ENCODE results near the gene SIT1. TPM values are rescaled to one million over a fixed set of nuclear protein-coding genes. Genes with fewer than 3 reads are reported as not detected.

The SIT1 gene
- total RNA-seq, 2 donors from 2014 or later: 0.18 to 0.68 TPM

- no peaks in the 10 kb centered on the region for H3K9me3 ChIP-seq
- no peaks in the 10 kb centered on the region for H3K4me1 ChIP-seq (replicated peaks)
- no peaks in the 10 kb centered on the region for H3K36me3 ChIP-seq
- no peak overlapping the region for H3K4me3 ChIP-seq
- H3K27me3 ChIP-seq (replicated peaks; ENCODE audit: insufficient read depth): no peaks in the 10 kb centered on the region
- no peak for TF ChIP-seq POLR2AphosphoS5 (IDR thresholded peaks at IDR 0.05)
- TF ChIP-seq, protein P1, sequence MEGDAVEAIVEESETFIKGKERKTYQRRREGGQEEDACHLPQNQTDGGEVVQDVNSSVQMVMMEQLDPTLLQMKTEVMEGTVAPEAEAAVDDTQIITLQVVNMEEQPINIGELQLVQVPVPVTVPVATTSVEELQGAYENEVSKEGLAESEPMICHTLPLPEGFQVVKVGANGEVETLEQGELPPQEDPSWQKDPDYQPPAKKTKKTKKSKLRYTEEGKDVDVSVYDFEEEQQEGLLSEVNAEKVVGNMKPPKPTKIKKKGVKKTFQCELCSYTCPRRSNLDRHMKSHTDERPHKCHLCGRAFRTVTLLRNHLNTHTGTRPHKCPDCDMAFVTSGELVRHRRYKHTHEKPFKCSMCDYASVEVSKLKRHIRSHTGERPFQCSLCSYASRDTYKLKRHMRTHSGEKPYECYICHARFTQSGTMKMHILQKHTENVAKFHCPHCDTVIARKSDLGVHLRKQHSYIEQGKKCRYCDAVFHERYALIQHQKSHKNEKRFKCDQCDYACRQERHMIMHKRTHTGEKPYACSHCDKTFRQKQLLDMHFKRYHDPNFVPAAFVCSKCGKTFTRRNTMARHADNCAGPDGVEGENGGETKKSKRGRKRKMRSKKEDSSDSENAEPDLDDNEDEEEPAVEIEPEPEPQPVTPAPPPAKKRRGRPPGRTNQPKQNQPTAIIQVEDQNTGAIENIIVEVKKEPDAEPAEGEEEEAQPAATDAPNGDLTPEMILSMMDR (IDR thresholded peaks at IDR 0.05): no peak
- no peak for TF ChIP-seq POLR2A (IDR thresholded peaks at IDR 0.05)
- WGBS: 89% methylated on average over 14 of the region's 14 CpGs
- intact Hi-C loops (cut with DNase I): loop anchor here (10.0 kb wide), 2 partner anchors 95 to 485 kb away; partner anchors contain the start of gene ATOSB
- DNase-seq (ENCODE audit: low spot score): no peak
- no peak overlapping the region for H3K27ac ChIP-seq
These were observed 50.7 kb downstream of the SIT1 start for GRCh38 chr9:35599763-35600604.

Small RNAs within 50 kb of the gene (microRNA-seq; reads per million reads assigned to microRNA genes)
- 1.8 reads per million, percentile 24 among the genes with 10 or more reads in this experiment for gene MIR4667

Small RNAs within 50 kb of the gene (small RNA-seq; reads per million reads assigned to genes)
- gene MIR4667 (0 reads per million in 2 donors), gene RMRP (0 reads per million in 2 donors), gene RN7SL22P (0 reads per million in 2 donors)

Other genes with a start within 250 kb of the SIT1 start
- 10 to 100 TPM; 13.6 to 33.1 TPM for gene RUSC2, start 160.8 kb downstream of the SIT1 start, total RNA-seq
- gene TESK1, start 45.7 kb downstream of the SIT1 start, total RNA-seq: 10 to 100 TPM; 40.2 to 67.3 TPM
- 1 to 10 TPM; 3.0 to 3.2 TPM for gene CD72, start 32.5 kb downstream of the SIT1 start, total RNA-seq
- gene RMRP, start 7.1 kb upstream of the SIT1 start, total RNA-seq: over 10,000 TPM in 1 of 2 donors, 1,000 to 10,000 TPM in 1; 1,879 to 13,864 TPM
- 10 to 100 TPM; 22.8 to 26.2 TPM for gene CCDC107, start 7.4 kb upstream of the SIT1 start, total RNA-seq
- 1 to 10 TPM; 1.1 to 1.8 TPM for gene ARHGEF39, start 14.3 kb upstream of the SIT1 start, total RNA-seq
- not detected for gene CA9, start 23.0 kb upstream of the SIT1 start, total RNA-seq
- 1,000 to 10,000 TPM; 1,037 to 1,042 TPM for gene TPM2, start 39.0 kb upstream of the SIT1 start, total RNA-seq
- gene TLN1, start 81.3 kb upstream of the SIT1 start, total RNA-seq: 100 to 1,000 TPM; 167 to 315 TPM
- gene CREB3, start 81.7 kb upstream of the SIT1 start, total RNA-seq: 100 to 1,000 TPM in 1 of 2 donors, 10 to 100 TPM in 1; 60.9 to 120 TPM
- gene GBA2, start 98.3 kb upstream of the SIT1 start, total RNA-seq: 10 to 100 TPM; 48.5 to 55.4 TPM
- 10 to 100 TPM; 19.4 to 30.3 TPM for gene RGP1, start 98.4 kb upstream of the SIT1 start, total RNA-seq
- gene MSMP, start 103.3 kb upstream of the SIT1 start, total RNA-seq: not detected
- 10 to 100 TPM; 17.3 to 33.2 TPM for gene NPR2, start 140.7 kb upstream of the SIT1 start, total RNA-seq
- 1 to 10 TPM in 1 of 2 donors, under 1 TPM in 1; 0.68 to 9.2 TPM for gene SPAG8, start 161.3 kb upstream of the SIT1 start, total RNA-seq
- 10 to 100 TPM; 38.6 to 39.7 TPM for gene HINT2, start 164.1 kb upstream of the SIT1 start, total RNA-seq
- gene FAM221B, start 177.8 kb upstream of the SIT1 start, total RNA-seq: 1 to 10 TPM in 1 of 2 donors, under 1 TPM in 1; 0.46 to 5.1 TPM
- gene TMEM8B, start 178.3 kb upstream of the SIT1 start, total RNA-seq: 10 to 100 TPM; 15.8 to 25.9 TPM
- gene OR13J1, start 219.5 kb upstream of the SIT1 start, total RNA-seq: not detected

All from prostate gland (tissue), 2 donors.